ENCODE results near the gene SLC26A1.
A peak's percentile ranks its signal among the peaks of the same experiment; 100 is the strongest.
"Not testable (repeated sequence)": the region's sequence is repeated elsewhere in the genome, so short reads cannot be mapped to it uniquely, and the experiment has no call there.

The SLC26A1 gene

GRCh38 chr4:982814-983213 is 10.4 kb downstream of the SLC26A1 start:
- DNase-seq = no peak

- no peak for DNase-seq
Observed at GRCh38 chr4:982291-982690, 10.9 kb downstream of the SLC26A1 start.

DNA sequence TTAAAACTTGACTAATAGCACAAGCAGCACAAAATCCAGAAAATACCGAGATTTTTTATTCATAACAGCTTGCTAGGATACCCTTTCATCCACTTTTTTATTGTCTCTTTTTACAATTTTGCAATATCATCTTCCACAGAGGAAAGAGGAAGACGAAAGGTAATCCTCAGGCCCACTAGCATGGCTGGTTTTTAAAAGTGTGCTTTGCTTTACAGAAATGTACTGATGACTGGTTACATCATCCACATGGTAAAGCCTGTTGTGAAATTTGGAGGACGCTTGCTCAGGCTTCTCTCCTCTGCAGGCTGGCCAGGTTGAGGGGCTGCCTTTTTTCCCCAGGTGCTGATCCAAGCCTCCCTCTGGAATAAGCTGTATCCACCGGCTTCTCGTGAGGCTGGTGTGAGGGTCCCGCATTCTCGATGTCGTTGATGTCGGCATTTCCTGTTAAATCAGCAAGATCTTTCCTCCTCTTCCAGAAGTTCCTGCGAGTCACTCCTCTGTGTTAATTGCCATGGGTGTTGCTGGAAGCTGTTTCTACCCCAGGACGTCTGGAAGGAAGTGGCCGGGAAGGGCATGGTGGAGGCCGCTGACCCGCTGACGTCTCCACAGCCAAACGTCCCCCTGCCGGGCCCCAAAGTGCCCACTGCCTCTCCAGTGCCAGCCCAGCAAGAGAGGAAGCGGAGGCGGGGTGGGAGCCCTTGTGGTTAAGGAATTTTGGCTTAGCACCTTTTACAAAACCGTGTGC is 14.1 kb downstream of the SLC26A1 start:
- no peak for DNase-seq

DNA sequence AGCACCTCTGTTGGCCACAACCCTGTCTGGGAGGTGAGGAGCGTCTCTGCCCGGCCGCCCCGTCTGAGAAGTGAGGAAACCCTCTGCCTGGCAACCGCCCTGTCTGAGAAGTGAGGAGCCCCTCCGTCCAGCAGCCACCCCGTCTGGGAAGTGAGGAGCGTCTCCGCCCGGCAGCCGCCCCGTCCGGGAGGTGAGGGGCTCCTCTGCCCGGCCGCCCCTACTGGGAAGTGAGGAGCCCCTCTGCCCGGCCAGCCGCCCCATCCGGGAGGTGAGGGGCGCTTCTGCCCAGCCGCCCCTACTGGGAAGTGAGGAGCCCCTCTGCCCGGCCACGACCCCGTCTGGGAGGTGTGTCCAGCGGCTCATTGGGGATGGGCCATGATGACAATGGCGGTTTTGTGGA is 17.2 kb downstream of the SLC26A1 start:
- not testable (repeated sequence) for DNase-seq

GRCh38 chr4:974668-975067 is 18.5 kb downstream of the SLC26A1 start:
- peak; percentile 11 for DNase-seq

- peak; percentile 89 for DNase-seq
Observed at GRCh38 chr4:973431-974397, 19.5 kb downstream of the SLC26A1 start, which contains the start of gene DGKQ. Gene DGKQ (minus strand): TSS chr4:973569. CDS start chr4:973482, 87 bp downstream.

GRCh38 chr4:972651-973424 is 20.4 kb downstream of the SLC26A1 start:
- DNase-seq = peak; percentile 77

DNA sequence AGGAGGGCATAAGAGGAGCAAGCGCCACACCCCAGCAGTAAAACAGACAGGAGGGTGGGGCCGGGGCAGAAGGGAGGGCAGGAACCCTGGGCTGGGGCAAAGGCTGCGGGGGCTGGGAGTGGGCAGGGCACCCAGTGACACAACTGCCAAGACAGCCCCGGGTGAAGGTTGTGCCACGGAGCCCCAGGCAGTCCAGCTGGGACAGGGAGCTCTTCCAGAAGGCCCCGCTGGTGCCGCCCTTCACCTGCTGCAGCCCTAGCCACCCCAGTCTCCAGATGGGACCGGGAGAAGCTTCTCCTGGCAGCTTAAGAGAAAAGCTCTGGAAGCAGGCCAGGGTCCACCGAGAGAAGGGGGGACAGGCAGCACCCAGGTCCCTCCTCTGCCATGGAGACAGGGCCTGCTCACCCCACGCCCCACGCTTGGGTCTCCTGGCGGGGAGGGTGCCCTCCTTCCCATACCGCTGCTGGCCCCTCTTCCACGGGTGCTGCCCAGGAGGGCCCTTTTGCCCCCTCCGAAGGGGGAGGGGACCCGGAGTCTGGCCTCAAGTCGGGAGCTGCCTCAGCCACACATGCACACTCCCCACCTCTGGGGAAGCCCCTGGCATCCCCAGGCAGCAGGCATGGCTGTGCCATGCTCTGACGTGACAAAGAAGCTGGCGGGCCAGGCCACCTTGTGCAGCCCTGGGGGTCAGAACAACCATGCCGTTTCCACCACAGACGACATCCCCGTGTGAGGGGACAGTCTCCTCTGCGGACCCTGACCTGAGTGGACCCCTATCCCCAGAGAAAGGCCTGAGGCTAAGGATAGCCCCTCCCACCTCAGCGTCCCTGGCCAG is 21.3 kb downstream of the SLC26A1 start:
- DNase-seq = peak; percentile 16

DNA sequence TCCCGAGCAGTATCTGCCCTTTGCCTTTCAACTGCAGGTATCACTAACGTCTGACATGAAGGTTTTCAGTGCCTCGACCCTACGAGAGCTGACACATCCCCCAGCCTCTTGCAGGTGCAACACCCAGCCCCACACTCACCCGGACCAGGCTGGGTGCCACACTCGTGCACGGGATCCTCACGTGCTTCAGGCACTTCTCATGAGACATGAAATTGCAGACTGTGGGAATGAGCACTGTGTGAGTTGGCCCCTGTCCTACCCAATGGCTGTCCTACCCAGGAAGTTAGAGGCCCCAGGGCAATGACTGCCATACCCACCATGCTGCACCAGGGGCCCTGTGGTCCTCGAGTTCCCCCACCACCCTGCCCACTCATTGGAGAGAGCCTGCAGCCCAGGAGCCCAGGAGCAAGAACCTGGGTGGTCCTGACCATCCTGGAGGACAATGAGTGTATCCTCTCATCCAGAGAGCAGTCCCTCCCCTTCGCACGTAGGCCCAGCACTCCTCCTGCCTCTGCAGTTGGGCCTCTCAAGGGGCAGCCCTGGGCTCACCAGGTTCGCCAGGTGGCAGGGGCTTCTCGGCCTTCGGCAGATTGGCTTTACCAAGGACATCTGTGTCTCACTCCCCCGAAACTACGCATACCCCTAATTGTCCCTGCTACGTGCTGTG is 22.2 kb downstream of the SLC26A1 start:
- no peak for DNase-seq

GRCh38 chr4:970046-970745 is 23.0 kb downstream of the SLC26A1 start:
- DNase-seq = peak; percentile 52

GRCh38 chr4:968621-969394 is 24.4 kb downstream of the SLC26A1 start:
- no peak for DNase-seq

GRCh38 chr4:968221-968620 is 25.0 kb downstream of the SLC26A1 start:
- no peak for DNase-seq

DNA sequence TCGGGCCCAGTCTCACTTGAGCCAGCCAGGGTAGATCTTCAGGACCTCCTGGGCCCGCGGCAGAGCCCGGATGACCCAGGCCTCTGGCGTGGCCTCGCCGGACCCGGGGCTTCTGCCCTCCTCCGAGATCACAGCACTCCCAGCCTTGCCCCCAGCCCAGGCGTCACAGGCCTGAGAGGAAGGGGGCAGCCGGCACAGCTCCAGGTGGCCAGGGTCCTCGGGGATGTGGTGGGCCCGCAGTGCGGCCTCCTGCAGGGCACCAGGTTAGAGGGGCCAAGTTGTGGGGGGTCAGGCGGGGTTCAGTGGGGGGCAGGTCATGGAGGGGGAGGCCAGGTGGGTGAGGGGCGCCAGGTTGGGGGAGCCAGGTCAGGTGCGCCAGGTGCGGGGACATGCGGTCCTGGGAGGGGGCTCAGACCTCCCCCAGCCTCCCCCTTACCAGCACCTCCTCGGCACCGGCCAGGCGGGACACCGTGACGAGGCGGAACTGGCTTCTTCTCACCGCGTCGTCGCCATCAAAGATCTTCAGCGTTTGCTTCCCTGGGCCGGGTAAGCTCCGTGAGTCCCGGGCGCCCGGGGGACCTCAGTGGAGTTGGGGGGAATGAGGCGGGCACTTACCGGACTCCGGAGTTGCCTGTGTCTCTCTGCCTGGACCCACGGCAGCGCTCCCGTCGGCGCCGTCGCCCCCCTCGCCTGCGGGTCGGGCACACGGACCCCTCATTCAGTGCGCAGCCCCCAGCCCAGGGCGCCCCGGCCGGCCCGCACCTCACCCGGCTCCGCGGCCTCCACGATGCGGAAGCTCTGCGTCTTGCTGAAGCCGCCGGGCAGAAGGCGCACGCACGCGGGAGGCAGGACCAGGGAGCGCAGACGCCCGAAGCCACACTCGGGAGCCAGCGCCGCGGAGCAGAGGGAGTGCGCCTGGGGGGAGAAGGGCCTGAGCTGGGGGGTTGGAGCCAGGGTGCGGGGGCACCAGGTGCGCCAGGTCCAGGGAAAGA is 25.8 kb downstream of the SLC26A1 start:
- DNase-seq = no peak

DNA sequence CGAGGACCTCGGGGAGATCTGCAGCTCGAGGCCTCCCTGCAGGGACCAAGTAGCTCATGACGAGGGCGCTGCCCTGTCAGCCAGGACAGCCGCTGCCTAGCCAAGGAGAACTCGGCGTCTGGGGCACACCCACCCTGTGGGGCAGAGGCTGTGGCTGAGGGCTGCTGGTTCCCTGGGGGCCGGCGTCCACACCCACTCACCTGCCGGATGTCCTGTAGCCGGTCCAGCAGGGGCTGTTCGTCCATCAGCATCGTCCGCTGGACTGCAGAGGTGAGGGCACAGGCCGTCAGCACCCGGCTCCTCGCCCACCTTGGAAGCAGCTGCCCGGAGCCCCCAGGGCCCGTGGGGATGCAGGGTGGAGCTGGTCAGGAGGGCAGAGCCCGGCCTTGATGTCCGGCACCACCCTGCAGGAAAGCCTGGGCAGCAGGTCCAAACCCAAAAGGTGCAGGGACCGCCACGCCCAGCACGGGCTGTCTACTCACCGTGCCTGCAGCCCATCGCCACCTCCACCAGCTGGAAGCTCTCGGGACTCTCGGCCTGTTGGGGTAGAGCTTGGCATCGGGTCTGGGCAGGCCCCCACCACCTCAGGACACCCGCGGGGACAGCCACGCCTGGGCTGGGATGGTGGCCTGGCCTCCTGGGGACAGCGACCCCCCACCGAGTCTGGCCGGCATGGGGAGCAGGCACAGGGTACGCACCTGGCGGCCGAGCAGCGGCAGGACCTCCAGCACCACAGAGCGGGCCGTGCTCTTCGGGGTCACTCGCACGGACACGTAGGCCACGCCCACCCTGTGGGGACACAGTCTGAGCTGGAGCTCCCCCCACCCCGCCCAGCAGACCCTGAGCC is 26.7 kb downstream of the SLC26A1 start:
- no peak for DNase-seq

DNA sequence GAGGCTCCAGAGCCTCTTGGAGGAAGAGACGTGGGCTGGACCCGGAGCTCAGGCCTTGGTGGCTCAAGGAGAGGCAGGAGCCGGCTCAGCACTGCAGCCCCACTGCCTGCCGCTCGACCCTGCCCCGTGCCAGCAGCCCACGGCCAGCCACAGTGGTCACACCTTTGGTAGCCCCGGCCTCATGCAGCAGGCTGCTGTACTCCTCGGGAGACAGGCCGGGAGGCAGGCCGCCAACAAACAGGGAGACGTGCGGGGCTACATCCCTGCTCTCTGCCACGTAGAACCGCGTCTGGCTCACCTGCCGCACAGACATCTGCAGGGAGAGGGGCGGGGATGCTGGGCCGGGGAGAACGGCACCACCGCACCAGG is 27.5 kb downstream of the SLC26A1 start:
- no peak for DNase-seq

GRCh38 chr4:965048-965765 is 28.0 kb downstream of the SLC26A1 start:
- DNase-seq = no peak
